ENCODE data around the gene KCNQ1. TPM values are rescaled to one million over a fixed set of nuclear protein-coding genes. Genes with fewer than 3 reads are reported as not detected.

The KCNQ1 gene
- total RNA-seq, 1 experiment from 2014 or later, result 2.5 TPM

DNA sequence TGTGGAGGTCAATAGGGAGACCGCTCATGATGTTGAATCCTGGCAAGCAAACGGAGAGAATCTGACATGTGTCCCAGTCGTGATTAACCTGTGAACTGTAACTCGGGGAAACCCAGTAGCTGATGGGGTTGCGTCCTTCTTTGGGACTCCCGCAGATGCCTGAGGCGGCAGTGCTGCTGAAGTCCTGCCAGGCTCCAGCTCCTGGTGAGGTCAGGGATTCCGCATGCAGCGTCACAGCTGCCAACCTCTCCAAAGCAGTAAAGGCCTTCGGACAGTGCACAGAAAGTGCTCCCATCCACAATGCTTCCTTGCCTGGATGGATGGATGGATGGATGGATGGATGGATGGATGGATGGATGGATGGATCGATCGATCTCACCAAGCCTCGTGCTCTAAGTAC is 13.5 kb downstream of the KCNQ1 start:
- DNase-seq (ENCODE audit: low spot score) (no peak), ATAC-seq (no peak)
- Mint-ChIP-seq H3K9me3 (no peaks in the 10 kb centered on the region), H3K4me1 (no peaks in the 10 kb centered on the region), H3K27ac (no peak overlapping the region), H3K36me3 (no peaks in the 10 kb centered on the region), H3K4me3 (no peak overlapping the region), H3K27me3 (ENCODE audit: low read depth) (peaks cover 70% of the 10 kb centered on the region)
- ChIA-PET CTCF (no interaction called here), POLR2A (interaction anchor here (0.6 kb wide), 1 partner anchor 52 kb away, joined by 3 read pairs; no protein-coding TSS in a partner anchor)
- no peak for TF ChIP-seq FOXP1 (CRISPR knock-in tag; IDR thresholded peaks at IDR 0.05; ENCODE audit: borderline replicate concordance)
- TF ChIP-seq, protein P1, sequence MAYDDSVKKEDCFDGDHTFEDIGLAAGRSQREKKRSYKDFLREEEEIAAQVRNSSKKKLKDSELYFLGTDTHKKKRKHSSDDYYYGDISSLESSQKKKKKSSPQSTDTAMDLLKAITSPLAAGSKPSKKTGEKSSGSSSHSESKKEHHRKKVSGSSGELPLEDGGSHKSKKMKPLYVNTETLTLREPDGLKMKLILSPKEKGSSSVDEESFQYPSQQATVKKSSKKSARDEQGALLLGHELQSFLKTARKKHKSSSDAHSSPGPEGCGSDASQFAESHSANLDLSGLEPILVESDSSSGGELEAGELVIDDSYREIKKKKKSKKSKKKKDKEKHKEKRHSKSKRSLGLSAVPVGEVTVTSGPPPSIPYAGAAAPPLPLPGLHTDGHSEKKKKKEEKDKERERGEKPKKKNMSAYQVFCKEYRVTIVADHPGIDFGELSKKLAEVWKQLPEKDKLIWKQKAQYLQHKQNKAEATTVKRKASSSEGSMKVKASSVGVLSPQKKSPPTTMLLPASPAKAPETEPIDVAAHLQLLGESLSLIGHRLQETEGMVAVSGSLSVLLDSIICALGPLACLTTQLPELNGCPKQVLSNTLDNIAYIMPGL (CRISPR knock-in tag; IDR thresholded peaks at IDR 0.05), result no peak
- TF ChIP-seq RORB (CRISPR knock-in tag; IDR thresholded peaks at IDR 0.05), result no peak
- TF ChIP-seq EMX1 (CRISPR knock-in tag; IDR thresholded peaks at IDR 0.05), result no peak

DNA sequence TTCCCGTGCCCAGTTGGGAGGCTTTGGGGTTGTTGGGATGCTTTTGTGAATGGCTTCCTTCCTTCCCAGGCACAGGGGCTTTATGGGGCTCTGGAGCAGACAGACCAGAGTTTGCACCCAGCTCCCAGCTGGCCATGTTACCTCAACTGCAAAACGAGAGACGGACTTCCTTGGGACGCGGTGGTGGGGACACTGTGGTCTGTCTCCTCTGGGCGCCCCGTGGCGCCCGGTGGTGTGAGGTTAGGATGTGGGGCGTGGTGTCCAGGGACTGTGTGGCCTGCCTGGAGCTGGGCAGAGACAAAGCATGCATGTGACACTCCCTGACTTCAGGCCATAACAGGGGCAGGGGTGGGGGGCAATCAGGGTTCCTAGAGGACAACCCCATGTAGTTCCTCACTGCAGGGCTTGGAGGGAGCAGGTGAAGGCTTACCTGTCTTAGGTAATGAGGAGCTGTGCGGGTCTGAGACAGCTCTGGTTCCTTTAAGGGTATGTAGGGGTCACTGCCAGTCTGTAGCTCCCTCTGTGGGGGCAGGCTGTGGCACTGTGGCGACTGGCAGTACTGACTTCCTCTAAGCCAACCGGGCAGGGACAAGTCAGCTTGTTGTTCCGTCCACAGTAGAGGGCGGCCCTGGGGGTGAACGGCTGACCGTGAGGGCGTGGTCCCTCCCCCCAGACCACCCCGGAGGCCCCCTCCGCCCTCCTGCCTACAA is 14.4 kb downstream of the KCNQ1 start:
- ChIA-PET POLR2A (no interaction called here), CTCF (interaction anchor here (1.0 to 1.4 kb wide), 3 partner anchors 10 to 273 kb away, joined by 3 to 4 read pairs (median 4); no protein-coding TSS in a partner anchor)
- DNase-seq (ENCODE audit: low spot score) (no peak), ATAC-seq (no peak)
- no peaks in the 10 kb centered on the region for H3K4me1 Mint-ChIP-seq
- no peaks in the 10 kb centered on the region for H3K36me3 Mint-ChIP-seq
- no peak overlapping the region for H3K4me3 Mint-ChIP-seq
- H3K27ac Mint-ChIP-seq, result no peak overlapping the region
- H3K27me3 Mint-ChIP-seq (ENCODE audit: low read depth), result peaks cover 61% of the 10 kb centered on the region
- H3K9me3 Mint-ChIP-seq, result no peaks in the 10 kb centered on the region
- TF ChIP-seq HMGA2 (CRISPR knock-in tag; IDR thresholded peaks at IDR 0.05), result no peak
- no peak for TF ChIP-seq ZNF317 (CRISPR knock-in tag; IDR thresholded peaks at IDR 0.05; ENCODE audit: borderline replicate concordance, low read depth)
- TF ChIP-seq, protein P2, sequence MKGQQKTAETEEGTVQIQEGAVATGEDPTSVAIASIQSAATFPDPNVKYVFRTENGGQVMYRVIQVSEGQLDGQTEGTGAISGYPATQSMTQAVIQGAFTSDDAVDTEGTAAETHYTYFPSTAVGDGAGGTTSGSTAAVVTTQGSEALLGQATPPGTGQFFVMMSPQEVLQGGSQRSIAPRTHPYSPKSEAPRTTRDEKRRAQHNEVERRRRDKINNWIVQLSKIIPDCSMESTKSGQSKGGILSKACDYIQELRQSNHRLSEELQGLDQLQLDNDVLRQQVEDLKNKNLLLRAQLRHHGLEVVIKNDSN (CRISPR knock-in tag; IDR thresholded peaks at IDR 0.05), result no peak
- no peak for TF ChIP-seq GTF2I (CRISPR knock-in tag; conservative IDR thresholded peaks at IDR 0.05)
- TF ChIP-seq, protein P3, sequence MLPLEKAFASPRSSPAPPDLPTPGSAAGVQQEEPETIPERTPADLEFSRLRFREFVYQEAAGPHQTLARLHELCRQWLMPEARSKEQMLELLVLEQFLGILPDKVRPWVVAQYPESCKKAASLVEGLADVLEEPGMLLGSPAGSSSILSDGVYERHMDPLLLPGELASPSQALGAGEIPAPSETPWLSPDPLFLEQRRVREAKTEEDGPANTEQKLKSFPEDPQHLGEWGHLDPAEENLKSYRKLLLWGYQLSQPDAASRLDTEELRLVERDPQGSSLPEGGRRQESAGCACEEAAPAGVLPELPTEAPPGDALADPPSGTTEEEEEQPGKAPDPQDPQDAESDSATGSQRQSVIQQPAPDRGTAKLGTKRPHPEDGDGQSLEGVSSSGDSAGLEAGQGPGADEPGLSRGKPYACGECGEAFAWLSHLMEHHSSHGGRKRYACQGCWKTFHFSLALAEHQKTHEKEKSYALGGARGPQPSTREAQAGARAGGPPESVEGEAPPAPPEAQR (CRISPR knock-in tag; IDR thresholded peaks at IDR 0.05), result no peak
- TF ChIP-seq, protein P4, sequence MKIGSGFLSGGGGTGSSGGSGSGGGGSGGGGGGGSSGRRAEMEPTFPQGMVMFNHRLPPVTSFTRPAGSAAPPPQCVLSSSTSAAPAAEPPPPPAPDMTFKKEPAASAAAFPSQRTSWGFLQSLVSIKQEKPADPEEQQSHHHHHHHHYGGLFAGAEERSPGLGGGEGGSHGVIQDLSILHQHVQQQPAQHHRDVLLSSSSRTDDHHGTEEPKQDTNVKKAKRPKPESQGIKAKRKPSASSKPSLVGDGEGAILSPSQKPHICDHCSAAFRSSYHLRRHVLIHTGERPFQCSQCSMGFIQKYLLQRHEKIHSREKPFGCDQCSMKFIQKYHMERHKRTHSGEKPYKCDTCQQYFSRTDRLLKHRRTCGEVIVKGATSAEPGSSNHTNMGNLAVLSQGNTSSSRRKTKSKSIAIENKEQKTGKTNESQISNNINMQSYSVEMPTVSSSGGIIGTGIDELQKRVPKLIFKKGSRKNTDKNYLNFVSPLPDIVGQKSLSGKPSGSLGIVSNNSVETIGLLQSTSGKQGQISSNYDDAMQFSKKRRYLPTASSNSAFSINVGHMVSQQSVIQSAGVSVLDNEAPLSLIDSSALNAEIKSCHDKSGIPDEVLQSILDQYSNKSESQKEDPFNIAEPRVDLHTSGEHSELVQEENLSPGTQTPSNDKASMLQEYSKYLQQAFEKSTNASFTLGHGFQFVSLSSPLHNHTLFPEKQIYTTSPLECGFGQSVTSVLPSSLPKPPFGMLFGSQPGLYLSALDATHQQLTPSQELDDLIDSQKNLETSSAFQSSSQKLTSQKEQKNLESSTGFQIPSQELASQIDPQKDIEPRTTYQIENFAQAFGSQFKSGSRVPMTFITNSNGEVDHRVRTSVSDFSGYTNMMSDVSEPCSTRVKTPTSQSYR (CRISPR knock-in tag; IDR thresholded peaks at IDR 0.05), result no peak
- TF ChIP-seq RORB (CRISPR knock-in tag; IDR thresholded peaks at IDR 0.05), result no peak
- no peak for TF ChIP-seq JAZF1 (CRISPR knock-in tag; IDR thresholded peaks at IDR 0.05)
- TF ChIP-seq NFYB (CRISPR knock-in tag; conservative IDR thresholded peaks at IDR 0.05; ENCODE audit: low read depth), result no peak
- no peak for TF ChIP-seq ZNF671 (CRISPR knock-in tag; IDR thresholded peaks at IDR 0.05)
- TF ChIP-seq, protein P5, sequence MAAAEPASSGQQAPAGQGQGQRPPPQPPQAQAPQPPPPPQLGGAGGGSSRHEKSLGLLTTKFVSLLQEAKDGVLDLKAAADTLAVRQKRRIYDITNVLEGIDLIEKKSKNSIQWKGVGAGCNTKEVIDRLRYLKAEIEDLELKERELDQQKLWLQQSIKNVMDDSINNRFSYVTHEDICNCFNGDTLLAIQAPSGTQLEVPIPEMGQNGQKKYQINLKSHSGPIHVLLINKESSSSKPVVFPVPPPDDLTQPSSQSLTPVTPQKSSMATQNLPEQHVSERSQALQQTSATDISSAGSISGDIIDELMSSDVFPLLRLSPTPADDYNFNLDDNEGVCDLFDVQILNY (CRISPR knock-in tag; IDR thresholded peaks at IDR 0.05), result no peak
- TF ChIP-seq CBFB (CRISPR knock-in tag; IDR thresholded peaks at IDR 0.05; ENCODE audit: low read depth), result no peak
- no peak for TF ChIP-seq FOXP1 (CRISPR knock-in tag; IDR thresholded peaks at IDR 0.05; ENCODE audit: borderline replicate concordance)
- no peak for TF ChIP-seq TEAD4 (CRISPR knock-in tag; IDR thresholded peaks at IDR 0.05)
- TF ChIP-seq NR1H2 (CRISPR knock-in tag; IDR thresholded peaks at IDR 0.05), result no peak
- no peak for TF ChIP-seq ZNF423 (CRISPR knock-in tag; IDR thresholded peaks at IDR 0.05)
- TF ChIP-seq SMAD3 (CRISPR knock-in tag; IDR thresholded peaks at IDR 0.05; ENCODE audit: borderline replicate concordance), result no peak
- TF ChIP-seq, protein P6, sequence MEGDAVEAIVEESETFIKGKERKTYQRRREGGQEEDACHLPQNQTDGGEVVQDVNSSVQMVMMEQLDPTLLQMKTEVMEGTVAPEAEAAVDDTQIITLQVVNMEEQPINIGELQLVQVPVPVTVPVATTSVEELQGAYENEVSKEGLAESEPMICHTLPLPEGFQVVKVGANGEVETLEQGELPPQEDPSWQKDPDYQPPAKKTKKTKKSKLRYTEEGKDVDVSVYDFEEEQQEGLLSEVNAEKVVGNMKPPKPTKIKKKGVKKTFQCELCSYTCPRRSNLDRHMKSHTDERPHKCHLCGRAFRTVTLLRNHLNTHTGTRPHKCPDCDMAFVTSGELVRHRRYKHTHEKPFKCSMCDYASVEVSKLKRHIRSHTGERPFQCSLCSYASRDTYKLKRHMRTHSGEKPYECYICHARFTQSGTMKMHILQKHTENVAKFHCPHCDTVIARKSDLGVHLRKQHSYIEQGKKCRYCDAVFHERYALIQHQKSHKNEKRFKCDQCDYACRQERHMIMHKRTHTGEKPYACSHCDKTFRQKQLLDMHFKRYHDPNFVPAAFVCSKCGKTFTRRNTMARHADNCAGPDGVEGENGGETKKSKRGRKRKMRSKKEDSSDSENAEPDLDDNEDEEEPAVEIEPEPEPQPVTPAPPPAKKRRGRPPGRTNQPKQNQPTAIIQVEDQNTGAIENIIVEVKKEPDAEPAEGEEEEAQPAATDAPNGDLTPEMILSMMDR (IDR thresholded peaks at IDR 0.05), result no peak
- no peak for TF ChIP-seq ZNF121 (CRISPR knock-in tag; IDR thresholded peaks at IDR 0.05)
- TF ChIP-seq, protein P7, sequence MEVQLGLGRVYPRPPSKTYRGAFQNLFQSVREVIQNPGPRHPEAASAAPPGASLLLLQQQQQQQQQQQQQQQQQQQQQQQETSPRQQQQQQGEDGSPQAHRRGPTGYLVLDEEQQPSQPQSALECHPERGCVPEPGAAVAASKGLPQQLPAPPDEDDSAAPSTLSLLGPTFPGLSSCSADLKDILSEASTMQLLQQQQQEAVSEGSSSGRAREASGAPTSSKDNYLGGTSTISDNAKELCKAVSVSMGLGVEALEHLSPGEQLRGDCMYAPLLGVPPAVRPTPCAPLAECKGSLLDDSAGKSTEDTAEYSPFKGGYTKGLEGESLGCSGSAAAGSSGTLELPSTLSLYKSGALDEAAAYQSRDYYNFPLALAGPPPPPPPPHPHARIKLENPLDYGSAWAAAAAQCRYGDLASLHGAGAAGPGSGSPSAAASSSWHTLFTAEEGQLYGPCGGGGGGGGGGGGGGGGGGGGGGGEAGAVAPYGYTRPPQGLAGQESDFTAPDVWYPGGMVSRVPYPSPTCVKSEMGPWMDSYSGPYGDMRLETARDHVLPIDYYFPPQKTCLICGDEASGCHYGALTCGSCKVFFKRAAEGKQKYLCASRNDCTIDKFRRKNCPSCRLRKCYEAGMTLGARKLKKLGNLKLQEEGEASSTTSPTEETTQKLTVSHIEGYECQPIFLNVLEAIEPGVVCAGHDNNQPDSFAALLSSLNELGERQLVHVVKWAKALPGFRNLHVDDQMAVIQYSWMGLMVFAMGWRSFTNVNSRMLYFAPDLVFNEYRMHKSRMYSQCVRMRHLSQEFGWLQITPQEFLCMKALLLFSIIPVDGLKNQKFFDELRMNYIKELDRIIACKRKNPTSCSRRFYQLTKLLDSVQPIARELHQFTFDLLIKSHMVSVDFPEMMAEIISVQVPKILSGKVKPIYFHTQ (CRISPR knock-in tag; IDR thresholded peaks at IDR 0.05), result no peak

Data from WTC11 (cell line).